Posterior vena cava (tissue), 2 donors: Measurements from ENCODE around the gene MYEF2. TPM values are rescaled to one million over a fixed set of nuclear protein-coding genes. Genes with fewer than 3 reads are reported as not detected.

Experiments
- DNase-seq: peaks from one replicate; pipeline ENCODE4 v3.0.0-alpha.2; 2020; ENCODE audit warnings: low spot score
- intact Hi-C, 2 donors: fragments of 100-400 bp; cut with DNase I; formaldehyde crosslinking; loops; one replicate each; pipeline versions ENCODE4 v1.14.1 to v1.14.2; 2022 to 2023
- long read RNA-seq, 2 donors: library from polyadenylated mRNA; unstranded; transcript quantifications; one replicate each; pipeline ENCODE4 v2.0.0, GENCODE V29; 2020 to 2021
- total RNA-seq, 2 donors: library from RNA; stranded (reverse); fragmentation: NEBNext Ultra II Directional; extraction: Animal tissue kit (Norgen Biotek cat#: 25700); gene quantifications; one replicate each; pipeline ENCODE4 v1.2.1, GENCODE V29; 2021
- donor health status: DM: yes; HTN: yes; CAD: no.
- donor health status: DM: yes; HTN: yes; CAD: no.

The MYEF2 gene
- 10 to 100 TPM; 16.5 to 34.5 TPM for total RNA-seq
- long read RNA-seq, donor 1, partial matches to known transcripts, result 0 of 2 reads
- long read RNA-seq, donor 1, other reads (novel, unspliced or antisense), result 1 of 2 reads
- long read RNA-seq, donor 2, partial matches to known transcripts, result 0 of 8 reads
- long read RNA-seq, donor 2, other reads (novel, unspliced or antisense), result 8 of 8 reads

- intact Hi-C loops, result no loop called here
- peak; percentile 85 for DNase-seq
Measured at GRCh38 chr15:48177766-48178647, at the start of gene MYEF2. TSS of gene MYEF2 (minus strand) at chr15:48178295. CDS start at chr15:48178237, 58 bp downstream.

GRCh38 chr15:48225771-48226170 lies 47.7 kb upstream of the MYEF2 start:
- intact Hi-C loops, result no loop called here
- no peak for DNase-seq

- intact Hi-C loops, result no loop called here
- DNase-seq, result no peak
Measured at GRCh38 chr15:48222627-48223026, 44.5 kb upstream of the MYEF2 start.

GRCh38 chr15:48221885-48222284 lies 43.8 kb upstream of the MYEF2 start:
- DNase-seq, result no peak
- intact Hi-C loops, result no loop called here

GRCh38 chr15:48221261-48221660 lies 43.2 kb upstream of the MYEF2 start:
- intact Hi-C loops, result no loop called here
- DNase-seq, result no peak

GRCh38 chr15:48205981-48206380 lies 27.9 kb upstream of the MYEF2 start, which contains the start of gene SLC12A1:
TSS of gene SLC12A1 (plus strand) at chr15:48206302. CDS start at chr15:48207720, 1,418 bp downstream.
- no peak for DNase-seq
- intact Hi-C loops, result no loop called here

- intact Hi-C loops, result no loop called here
Measured at GRCh38 chr15:48202068-48202467, 24.0 kb upstream of the MYEF2 start.

GRCh38 chr15:48191574-48192225 lies 13.6 kb upstream of the MYEF2 start, which contains the start of gene CTXN2:
TSS of gene CTXN2 (plus strand) at chr15:48191665. CDS start at chr15:48201301, 9,636 bp downstream.
- DNase-seq, result no peak
- intact Hi-C loops, result no loop called here

More at GRCh38 chr15:48202068-48202467, 24.0 kb upstream of the MYEF2 start:
- no peak for DNase-seq

GRCh38 chr15:48190932-48191573 lies 13.0 kb upstream of the MYEF2 start:
- DNase-seq, result peak; percentile 88
- intact Hi-C loops, result no loop called here

- no peak for DNase-seq
- intact Hi-C loops, result no loop called here
Measured at GRCh38 chr15:48186271-48186670, 8.2 kb upstream of the MYEF2 start.

GRCh38 chr15:48185529-48185928 lies 7.4 kb upstream of the MYEF2 start:
- intact Hi-C loops, result no loop called here
- DNase-seq, result no peak

GRCh38 chr15:48182749-48183148 lies 4.7 kb upstream of the MYEF2 start:
- DNase-seq, result no peak
- intact Hi-C loops, result no loop called here

GRCh38 chr15:48178648-48178931 lies 495 bp upstream of the MYEF2 start:
- intact Hi-C loops, result no loop called here
- no peak for DNase-seq

- no peak for DNase-seq
- intact Hi-C loops, result no loop called here
Measured at GRCh38 chr15:48177383-48177765, 721 bp downstream of the MYEF2 start.

GRCh38 chr15:48176957-48177356 lies 1.1 kb downstream of the MYEF2 start:
- intact Hi-C loops, result no loop called here
- DNase-seq, result no peak

GRCh38 chr15:48176112-48176511 lies 2.0 kb downstream of the MYEF2 start:
- intact Hi-C loops, result no loop called here
- DNase-seq, result no peak

- intact Hi-C loops, result no loop called here
Measured at GRCh38 chr15:48175126-48175525, 3.0 kb downstream of the MYEF2 start.

GRCh38 chr15:48170981-48171380 lies 7.1 kb downstream of the MYEF2 start:
- intact Hi-C loops, result no loop called here
- no peak for DNase-seq

More at GRCh38 chr15:48175126-48175525, 3.0 kb downstream of the MYEF2 start:
- DNase-seq, result no peak

GRCh38 chr15:48168616-48169015 lies 9.5 kb downstream of the MYEF2 start:
- intact Hi-C loops, result no loop called here
- DNase-seq, result no peak

GRCh38 chr15:48153526-48153925 lies 24.6 kb downstream of the MYEF2 start:
- DNase-seq, result no peak
- intact Hi-C loops, result no loop called here
